ENCODE measurements around the gene PDK3. TPM values are rescaled to one million over a fixed set of nuclear protein-coding genes. Genes with fewer than 3 reads are reported as not detected.

Gene PDK3
- polyA plus RNA-seq, 3 donors = 12.2 to 34.0 (median 32.6) TPM

DNA sequence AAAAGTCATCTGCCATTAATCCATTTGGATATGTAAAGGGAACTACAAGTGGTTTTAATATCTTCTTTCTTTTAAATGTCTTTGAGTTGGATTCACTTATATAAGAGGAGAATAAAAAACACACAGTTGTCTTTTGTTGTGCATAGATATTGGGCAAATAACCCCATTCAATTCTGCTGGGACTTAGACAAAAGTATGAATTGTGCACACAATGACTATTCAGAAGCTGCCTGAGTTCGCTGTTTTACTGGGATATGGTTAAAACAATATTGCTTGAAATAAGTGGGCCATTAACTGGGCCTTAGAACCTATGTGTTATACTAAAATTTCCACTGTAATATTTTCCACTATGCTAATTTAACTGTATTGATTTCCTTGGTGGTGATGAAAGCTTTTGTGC, 110.4 kb downstream of the PDK3 start:
- no peak overlapping the region for H3K4me3 ChIP-seq (replicated peaks in 1 of 3; ENCODE audit: low read depth in 2 of 3, low read length in 3 of 3)
- Mint-ChIP-seq H3K27me3 (ENCODE audit: low read depth in 3 of 3) (peaks cover 0 to 5% (median 0%) of the 10 kb centered on the region in 3 donors), H3K27ac (no peak overlapping the region), H3K9me3 (peaks cover 0 to 2% (median 0%) of the 10 kb centered on the region in 7 donors), H3K36me3 (no peaks in the 10 kb centered on the region), H3K4me1 (no peaks in the 10 kb centered on the region), H3K4me3 (no peak overlapping the region)
- H3K4me1 ChIP-seq (ENCODE audit: control insufficient read depth in 1 of 2, insufficient read depth in 2 of 2, low read length in 2 of 2) = no peaks in the 10 kb centered on the region
- TF ChIP-seq, protein P1, sequence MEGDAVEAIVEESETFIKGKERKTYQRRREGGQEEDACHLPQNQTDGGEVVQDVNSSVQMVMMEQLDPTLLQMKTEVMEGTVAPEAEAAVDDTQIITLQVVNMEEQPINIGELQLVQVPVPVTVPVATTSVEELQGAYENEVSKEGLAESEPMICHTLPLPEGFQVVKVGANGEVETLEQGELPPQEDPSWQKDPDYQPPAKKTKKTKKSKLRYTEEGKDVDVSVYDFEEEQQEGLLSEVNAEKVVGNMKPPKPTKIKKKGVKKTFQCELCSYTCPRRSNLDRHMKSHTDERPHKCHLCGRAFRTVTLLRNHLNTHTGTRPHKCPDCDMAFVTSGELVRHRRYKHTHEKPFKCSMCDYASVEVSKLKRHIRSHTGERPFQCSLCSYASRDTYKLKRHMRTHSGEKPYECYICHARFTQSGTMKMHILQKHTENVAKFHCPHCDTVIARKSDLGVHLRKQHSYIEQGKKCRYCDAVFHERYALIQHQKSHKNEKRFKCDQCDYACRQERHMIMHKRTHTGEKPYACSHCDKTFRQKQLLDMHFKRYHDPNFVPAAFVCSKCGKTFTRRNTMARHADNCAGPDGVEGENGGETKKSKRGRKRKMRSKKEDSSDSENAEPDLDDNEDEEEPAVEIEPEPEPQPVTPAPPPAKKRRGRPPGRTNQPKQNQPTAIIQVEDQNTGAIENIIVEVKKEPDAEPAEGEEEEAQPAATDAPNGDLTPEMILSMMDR (IDR thresholded peaks at IDR 0.05) = no peak
- H2AFZ ChIP-seq (ENCODE audit: insufficient read depth, low read depth, low read length, poor library complexity, severe bottlenecking) = no peak overlapping the region
- no peaks in the 10 kb centered on the region for H3K27me3 ChIP-seq (ENCODE audit: control insufficient read depth in 2 of 2, insufficient read depth in 2 of 2, low read length in 2 of 2)
- DNase-seq = no peak
- intact Hi-C loops (cut with micrococcal nuclease) = no loop called here
- no peaks in the 10 kb centered on the region for H4K20me1 ChIP-seq (ENCODE audit: insufficient read depth, low read length)
- H3K27ac ChIP-seq (ENCODE audit: low read depth in 1 of 2, low read length in 2 of 2) = no peak overlapping the region
- H3K79me2 ChIP-seq (ENCODE audit: insufficient read depth, low read length) = no peaks in the 10 kb centered on the region
- H3K9ac ChIP-seq (ENCODE audit: insufficient read depth, low read length, poor library complexity, severe bottlenecking) = no peak overlapping the region
- H3K4me2 ChIP-seq (replicated peaks; ENCODE audit: extremely low read depth, low read length, poor library complexity, severe bottlenecking) = no peak overlapping the region
- WGBS (ENCODE audit: insufficient coverage) = no CpG with 5 or more reads among the region's 1 CpG
- no peaks in the 10 kb centered on the region for H3K9me3 ChIP-seq (replicated peaks in 1 of 2; ENCODE audit: control insufficient read depth in 1 of 2, insufficient read depth in 1 of 2, low read length in 2 of 2)
- no peaks in the 10 kb centered on the region for H3K36me3 ChIP-seq (replicated peaks in 1 of 2; ENCODE audit: control insufficient read depth in 1 of 2, insufficient read depth in 2 of 2, low read length in 2 of 2)

- no peaks in the 10 kb centered on the region for H3K4me1 ChIP-seq (ENCODE audit: control insufficient read depth in 1 of 2, insufficient read depth in 2 of 2, low read length in 2 of 2)
- TF ChIP-seq, protein P1 (IDR thresholded peaks at IDR 0.05) = no peak
- no peak overlapping the region for H3K27ac ChIP-seq (ENCODE audit: low read depth in 1 of 2, low read length in 2 of 2)
- no peak for DNase-seq
- peaks cover 0 to 7% (median 0%) of the 10 kb centered on the region in 3 donors for H3K27me3 Mint-ChIP-seq (ENCODE audit: low read depth in 3 of 3)
- H3K9me3 Mint-ChIP-seq = no peaks in the 10 kb centered on the region
- H3K27me3 ChIP-seq (ENCODE audit: control insufficient read depth in 2 of 2, insufficient read depth in 2 of 2, low read length in 2 of 2) = no peaks in the 10 kb centered on the region
- H3K4me3 ChIP-seq (replicated peaks in 1 of 3; ENCODE audit: low read depth in 2 of 3, low read length in 3 of 3) = no peak overlapping the region
- H3K9me3 ChIP-seq (replicated peaks in 1 of 2; ENCODE audit: control insufficient read depth in 1 of 2, insufficient read depth in 1 of 2, low read length in 2 of 2) = no peaks in the 10 kb centered on the region
- no peak overlapping the region for H3K9ac ChIP-seq (ENCODE audit: insufficient read depth, low read length, poor library complexity, severe bottlenecking)
- intact Hi-C loops (cut with micrococcal nuclease) = no loop called here
- H3K4me3 Mint-ChIP-seq = no peak overlapping the region
- H3K79me2 ChIP-seq (ENCODE audit: insufficient read depth, low read length) = no peaks in the 10 kb centered on the region
- H4K20me1 ChIP-seq (ENCODE audit: insufficient read depth, low read length) = no peaks in the 10 kb centered on the region
- WGBS (ENCODE audit: insufficient coverage) = 91% methylated on average over 4 of the region's 9 CpGs
- H3K27ac Mint-ChIP-seq = no peak overlapping the region
- H3K36me3 ChIP-seq (replicated peaks in 1 of 2; ENCODE audit: control insufficient read depth in 1 of 2, insufficient read depth in 2 of 2, low read length in 2 of 2) = no peaks in the 10 kb centered on the region
- no peak overlapping the region for H3K4me2 ChIP-seq (replicated peaks; ENCODE audit: extremely low read depth, low read length, poor library complexity, severe bottlenecking)
- H2AFZ ChIP-seq (ENCODE audit: insufficient read depth, low read depth, low read length, poor library complexity, severe bottlenecking) = no peak overlapping the region
- H3K4me1 Mint-ChIP-seq = no peaks in the 10 kb centered on the region
- no peaks in the 10 kb centered on the region for H3K36me3 Mint-ChIP-seq
These were observed 112.0 kb downstream of the PDK3 start for GRCh38 chrX:24577091-24577490.

Small RNA genes lying within 50 kb of the gene (small RNA-seq; reads per million reads assigned to genes)
- gene SNRPEP9 (ENCODE audit: insufficient read length, low read depth) = not detected

Other genes starting within 250 kb of the PDK3 start
- gene SUPT20HL2, start 151.2 kb upstream of the PDK3 start, polyA plus RNA-seq = not detected
- not detected for gene SUPT20HL1, start 104.6 kb upstream of the PDK3 start, polyA plus RNA-seq
- under 1 TPM in 1 of 3 donors, not detected in 2; 0.15 TPM for gene PCYT1B, start 182.1 kb downstream of the PDK3 start, polyA plus RNA-seq
- 1 to 10 TPM; 1.2 to 1.4 (median 1.3) TPM for gene POLA1, start 228.6 kb downstream of the PDK3 start, polyA plus RNA-seq

Data from CD14-positive monocyte (primary cell).